ENCODE results near the gene GABBR2.

GABBR2 gene

GRCh38 chr9:98332405-98332831 is 376.3 kb downstream of the GABBR2 start:
- TF ChIP-seq CTCF (IDR thresholded peaks at IDR 0.05; ENCODE audit: low read depth, low read length, missing control alignments), result no peak
- in situ Hi-C loops (cut with HindIII; ENCODE audit: low pct_ligation_motif_present, low sequenced_read_pairs), result no loop called here
- Histone ChIP-seq H3K4me3 (ENCODE audit: low read depth, low read length) (no peak overlapping the region), H3K27ac (no peak overlapping the region), H3K27me3 (replicated peaks) (no peaks in the 10 kb centered on the region), H3K36me3 (replicated peaks) (no peaks in the 10 kb centered on the region)
- no peak for DNase-seq

- in situ Hi-C loops (cut with HindIII; ENCODE audit: low pct_ligation_motif_present, low sequenced_read_pairs), result no loop called here
- no peaks in the 10 kb centered on the region for H3K27me3 ChIP-seq (replicated peaks)
- no peak for TF ChIP-seq CTCF (IDR thresholded peaks at IDR 0.05; ENCODE audit: low read depth, low read length, missing control alignments)
- H3K36me3 ChIP-seq (replicated peaks), result no peaks in the 10 kb centered on the region
- DNase-seq, result no peak
- no peak overlapping the region for H3K4me3 ChIP-seq (ENCODE audit: low read depth, low read length)
- H3K27ac ChIP-seq, result no peak overlapping the region
These were observed 377.0 kb downstream of the GABBR2 start for GRCh38 chr9:98331536-98332259.

- H3K4me3 ChIP-seq (ENCODE audit: low read depth, low read length), result no peak overlapping the region
- peak; percentile 58 for DNase-seq
- no peaks in the 10 kb centered on the region for H3K27me3 ChIP-seq (replicated peaks)
- H3K27ac ChIP-seq, result peak overlapping the region; percentile 11
- TF ChIP-seq CTCF (IDR thresholded peaks at IDR 0.05; ENCODE audit: low read depth, low read length, missing control alignments), result no peak
- in situ Hi-C loops (cut with HindIII; ENCODE audit: low pct_ligation_motif_present, low sequenced_read_pairs), result no loop called here
- no peaks in the 10 kb centered on the region for H3K36me3 ChIP-seq (replicated peaks)
These were observed 377.9 kb downstream of the GABBR2 start for GRCh38 chr9:98330831-98331230.

GRCh38 chr9:98329904-98330303 is 378.8 kb downstream of the GABBR2 start:
- in situ Hi-C loops (cut with HindIII; ENCODE audit: low pct_ligation_motif_present, low sequenced_read_pairs), result no loop called here
- H3K4me3 ChIP-seq (ENCODE audit: low read depth, low read length), result no peak overlapping the region
- TF ChIP-seq CTCF (IDR thresholded peaks at IDR 0.05; ENCODE audit: low read depth, low read length, missing control alignments), result no peak
- no peaks in the 10 kb centered on the region for H3K36me3 ChIP-seq (replicated peaks)
- no peak for DNase-seq
- no peaks in the 10 kb centered on the region for H3K27me3 ChIP-seq (replicated peaks)
- no peak overlapping the region for H3K27ac ChIP-seq

GRCh38 chr9:98329281-98329680 is 379.5 kb downstream of the GABBR2 start:
- DNase-seq, result no peak
- in situ Hi-C loops (cut with HindIII; ENCODE audit: low pct_ligation_motif_present, low sequenced_read_pairs), result no loop called here
- Histone ChIP-seq H3K27me3 (replicated peaks) (no peaks in the 10 kb centered on the region), H3K27ac (no peak overlapping the region), H3K4me3 (ENCODE audit: low read depth, low read length) (no peak overlapping the region), H3K36me3 (replicated peaks) (no peaks in the 10 kb centered on the region)
- TF ChIP-seq CTCF (IDR thresholded peaks at IDR 0.05; ENCODE audit: low read depth, low read length, missing control alignments), result no peak

- TF ChIP-seq CTCF (IDR thresholded peaks at IDR 0.05; ENCODE audit: low read depth, low read length, missing control alignments), result no peak
- Histone ChIP-seq H3K36me3 (replicated peaks) (no peaks in the 10 kb centered on the region), H3K4me3 (ENCODE audit: low read depth, low read length) (no peak overlapping the region), H3K27ac (no peak overlapping the region), H3K27me3 (replicated peaks) (no peaks in the 10 kb centered on the region)
- in situ Hi-C loops (cut with HindIII; ENCODE audit: low pct_ligation_motif_present, low sequenced_read_pairs), result no loop called here
- no peak for DNase-seq
These were observed 380.0 kb downstream of the GABBR2 start for GRCh38 chr9:98328770-98329169.

Data from brain microvascular endothelial cell (primary cell).